ENCODE data around the gene ATP6V0B. TPM values are rescaled to one million over a fixed set of nuclear protein-coding genes. Genes with fewer than 3 reads are reported as not detected.

Gene ATP6V0B
- total and polyA plus RNA-seq, 2 of the 4 experiments (the other 2 are of a cell fraction): 72.1 to 169 TPM

GRCh38 chr1:44002165-44002564 is 27.4 kb downstream of the ATP6V0B start:
- H2AK5ac ChIP-seq (ENCODE audit: low read depth, low read length): no peak overlapping the region
- no peak overlapping the region for H3K9ac ChIP-seq (ENCODE audit: low read depth, low read length)
- H3K18ac ChIP-seq (ENCODE audit: low read depth, low read length): no peak overlapping the region
- no peaks in the 10 kb centered on the region for H3K9me1 ChIP-seq (ENCODE audit: insufficient read depth, low read length)
- no peak overlapping the region for H3K4ac ChIP-seq (ENCODE audit: low read depth, low read length)
- ATAC-seq (ENCODE audit: low read depth) (no peak), DNase-seq (no peak)
- H3K14ac ChIP-seq (replicated peaks; ENCODE audit: low read depth, low read length): no peak overlapping the region
- H3K36me3 ChIP-seq (ENCODE audit: control insufficient read depth, insufficient read depth, low read length): peaks cover 24% of the 10 kb centered on the region; the same call in 1 of the 2 replicates
- H3K79me1 ChIP-seq (ENCODE audit: low read depth in 1 of 2, low read length in 2 of 2): no peaks in the 10 kb centered on the region
- H4K8ac ChIP-seq (ENCODE audit: low read depth in 2 of 2, low read length in 2 of 2): no peak overlapping the region
- H2AFZ ChIP-seq (replicated peaks; ENCODE audit: low read length, poor library complexity): no peak overlapping the region
- no peak overlapping the region for H2BK20ac ChIP-seq (ENCODE audit: low read depth, low read length)
- TF ChIP-seq FOS (IDR thresholded peaks at IDR 0.05; ENCODE audit: low read depth, low read length) (no peak), ELK1 (IDR thresholded peaks at IDR 0.05; ENCODE audit: borderline replicate concordance, low read depth, low read length) (no peak), MXI1 (IDR thresholded peaks at IDR 0.05; ENCODE audit: borderline replicate concordance, low read depth, low read length) (no peak), NFE2L2 (IDR thresholded peaks at IDR 0.05; ENCODE audit: low read depth, low read length) (no peak), POLR2A (IDR thresholded peaks at IDR 0.05; ENCODE audit: low read depth, low read length) (no peak), MAFK (IDR thresholded peaks at IDR 0.05; ENCODE audit: low read depth, low read length) (no peak), RFX5 (IDR thresholded peaks at IDR 0.05; ENCODE audit: low read depth, low read length) (no peak), MAZ (IDR thresholded peaks at IDR 0.05; ENCODE audit: borderline replicate concordance, low read depth, low read length) (no peak), CHD1 (IDR thresholded peaks at IDR 0.05; ENCODE audit: low read depth, low read length) (no peak)
- no peak overlapping the region for H2BK5ac ChIP-seq (ENCODE audit: low read depth, low read length, poor library complexity, severe bottlenecking)
- no peaks in the 10 kb centered on the region for H3K9me3 ChIP-seq (ENCODE audit: control insufficient read depth, insufficient read depth, low read length)
- dilution Hi-C loops (cut with HindIII; ENCODE audit: low sequenced_read_pairs, unreplicated experiment): no loop called here
- H4K5ac ChIP-seq (ENCODE audit: low read depth, low read length): no peak overlapping the region
- H3K4me2 ChIP-seq (ENCODE audit: low read depth, low read length): no peak overlapping the region
- H2BK120ac ChIP-seq (ENCODE audit: low read depth, low read length): no peak overlapping the region
- BruUV-seq (replicated peaks): no TSS peak
- POLR2A ChIA-PET (ENCODE audit: unreplicated experiment): no interaction called here
- in situ Hi-C loops (cut with MboI; ENCODE audit: low sequenced_read_pairs): no loop called here
- H3K4me1 ChIP-seq (ENCODE audit: control insufficient read depth, insufficient read depth, low read length): no peaks in the 10 kb centered on the region; the same call in 1 of the 2 replicates
- no peak overlapping the region for H2BK15ac ChIP-seq (ENCODE audit: low read depth, low read length)
- H4K91ac ChIP-seq (ENCODE audit: insufficient read depth, low read depth, low read length): no peak overlapping the region
- intact Hi-C loops (cut with micrococcal nuclease): loop anchor here (10.0 kb wide), 1 partner anchor 313 kb away; no protein-coding TSS in a partner anchor
- no peak overlapping the region for H3K4me3 ChIP-seq (ENCODE audit: insufficient read depth, low read depth, low read length)
- 86% methylated on average over 3 of the region's 8 CpGs; no CpG with 5 or more reads in 1 of the 2 experiments for WGBS, 2 experiments (ENCODE audit: extremely low coverage in 2 of 2, insufficient read length in 1 of 2)
- H3K27me3 ChIP-seq (ENCODE audit: control insufficient read depth, insufficient read depth, low read length): no peaks in the 10 kb centered on the region
- no peaks in the 10 kb centered on the region for H4K20me1 ChIP-seq (ENCODE audit: insufficient read depth, low read length)
- CTCF ChIA-PET: no interaction called here
- no peak overlapping the region for H3K27ac ChIP-seq (ENCODE audit: insufficient read depth, low read length)
- H2AK9ac ChIP-seq (replicated peaks; ENCODE audit: low read depth, low read length, poor library complexity): peak overlapping the region; percentile 57
- H3K56ac ChIP-seq (ENCODE audit: extremely low read depth, insufficient read depth, low read length): no peak overlapping the region
- H3K23ac ChIP-seq (ENCODE audit: low read depth, low read length): no peak overlapping the region

Data from IMR-90 (cell line).